ENCODE data around the gene SCYGR1. TPM values are rescaled to one million over a fixed set of nuclear protein-coding genes. Genes with fewer than 3 reads are reported as not detected.
"Not testable (repeated sequence)": the region's sequence is repeated elsewhere in the genome, so short reads cannot be mapped to it uniquely, and the experiment has no call there.

SCYGR1 gene
- total RNA-seq: not detected

- POLR2A ChIA-PET: not testable (repeated sequence)
- CTCF ChIA-PET: interaction anchor here (1.0 kb wide), 1 partner anchor 18 kb away, joined by 3 read pairs; no protein-coding TSS in a partner anchor
Observed at GRCh38 chr2:227387583-227387982, at the start of gene SCYGR1. Gene SCYGR1, minus strand, starts transcription at chr2:227387949. Its CDS starts 0 bp downstream, at chr2:227387949.

- POLR2A ChIA-PET: no interaction called here
- CTCF ChIA-PET: no interaction called here
Observed at GRCh38 chr2:227436436-227437174, 48.9 kb upstream of the SCYGR1 start.

- CTCF ChIA-PET: no interaction called here
- POLR2A ChIA-PET: no interaction called here
Observed at GRCh38 chr2:227433171-227433570, 45.4 kb upstream of the SCYGR1 start.

GRCh38 chr2:227430639-227431038 is 42.9 kb upstream of the SCYGR1 start:
- ChIA-PET CTCF (no interaction called here), POLR2A (no interaction called here)

- POLR2A ChIA-PET: no interaction called here
- CTCF ChIA-PET: no interaction called here
Observed at GRCh38 chr2:227428731-227429285, 41.1 kb upstream of the SCYGR1 start.

- CTCF ChIA-PET: no interaction called here
- POLR2A ChIA-PET: no interaction called here
Observed at GRCh38 chr2:227423656-227424499, 36.1 kb upstream of the SCYGR1 start.

- POLR2A ChIA-PET: no interaction called here
- CTCF ChIA-PET: interaction anchor here (0.7 kb wide), 1 partner anchor 10 kb away, joined by 3 read pairs; no protein-coding TSS in a partner anchor
Observed at GRCh38 chr2:227420087-227421052, 32.6 kb upstream of the SCYGR1 start.

GRCh38 chr2:227416701-227417100 is 29.0 kb upstream of the SCYGR1 start:
- CTCF ChIA-PET: no interaction called here

GRCh38 chr2:227415538-227416424 is 28.0 kb upstream of the SCYGR1 start:
- ChIA-PET CTCF (no interaction called here), POLR2A (no interaction called here)

More at GRCh38 chr2:227416701-227417100, 29.0 kb upstream of the SCYGR1 start:
- POLR2A ChIA-PET: no interaction called here

- ChIA-PET POLR2A (no interaction called here), CTCF (no interaction called here)
Observed at GRCh38 chr2:227414846-227415245, 27.1 kb upstream of the SCYGR1 start.

- POLR2A ChIA-PET: no interaction called here
- CTCF ChIA-PET: no interaction called here
Observed at GRCh38 chr2:227413371-227413770, 25.6 kb upstream of the SCYGR1 start.

- ChIA-PET POLR2A (no interaction called here), CTCF (no interaction called here)
Observed at GRCh38 chr2:227412877-227413276, 25.1 kb upstream of the SCYGR1 start.

GRCh38 chr2:227411990-227412350 is 24.2 kb upstream of the SCYGR1 start:
- ChIA-PET CTCF (interaction anchor here (1.9 kb wide), 1 partner anchor 52 kb away, joined by 6 read pairs; no protein-coding TSS in a partner anchor), POLR2A (no interaction called here)

GRCh38 chr2:227411320-227411989 is 23.7 kb upstream of the SCYGR1 start:
- CTCF ChIA-PET: interaction anchor here (1.1 to 1.9 kb wide), 2 partner anchors 9 to 53 kb away, joined by 3 to 6 read pairs; no protein-coding TSS in a partner anchor
- POLR2A ChIA-PET: interaction anchor here (0.7 kb wide), 1 partner anchor 64 kb away, joined by 3 read pairs; no protein-coding TSS in a partner anchor

- CTCF ChIA-PET: interaction anchor here (0.6 to 0.9 kb wide), 3 partner anchors 18 to 84 kb away, joined by 3 to 4 read pairs (median 3); no protein-coding TSS in a partner anchor
- POLR2A ChIA-PET: interaction anchor here (0.6 kb wide), 1 partner anchor 141 kb away, joined by 3 read pairs; no protein-coding TSS in a partner anchor
Observed at GRCh38 chr2:227410191-227410590, 22.4 kb upstream of the SCYGR1 start.

GRCh38 chr2:227407591-227408151 is 19.9 kb upstream of the SCYGR1 start:
- ChIA-PET POLR2A (no interaction called here), CTCF (interaction anchor here (2.3 kb wide), 1 partner anchor 67 kb away, joined by 5 read pairs; no protein-coding TSS in a partner anchor)
